Endodermal cell (in vitro differentiated cells): ENCODE data around the gene NRP1. TPM values are rescaled to one million over a fixed set of nuclear protein-coding genes. Genes with fewer than 3 reads are reported as not detected.

ENCODE experiments used
- DNase-seq: peaks from one replicate; pipeline ENCODE4 v3.0.0-alpha.2; 2017
- H3K27ac ChIP-seq: 2 replicates; pipeline ENCODE4 v1.5.1; 2013; ENCODE audit warnings: mild to moderate bottlenecking, low read depth, low read length, moderate library complexity
- H3K27me3 ChIP-seq: 2 replicates; pipeline ENCODE4 v1.6.1; 2013; ENCODE audit warnings: mild to moderate bottlenecking, low read length, moderate library complexity; ENCODE audit not compliant: insufficient read depth, control insufficient read depth, poor library complexity, severe bottlenecking
- H3K36me3 ChIP-seq: 2 replicates; pipeline ENCODE4 v1.7.0; 2013; ENCODE audit warnings: mild to moderate bottlenecking, low read length, moderate library complexity; ENCODE audit not compliant: control insufficient read depth, insufficient read depth
- H3K4me1 ChIP-seq: one replicate; pipeline ENCODE4 v1.7.0; 2013; ENCODE audit warnings: low read length; ENCODE audit not compliant: control insufficient read depth, insufficient read depth
- H3K4me3 ChIP-seq: 2 replicates; pipeline ENCODE4 v1.5.1; 2013; ENCODE audit warnings: mild to moderate bottlenecking, low read length, moderate library complexity
- H3K9ac ChIP-seq: 2 replicates; pipeline ENCODE4 v1.6.1; 2013; ENCODE audit warnings: mild to moderate bottlenecking, low read length, moderate library complexity; ENCODE audit not compliant: poor library complexity, severe bottlenecking; ENCODE audit errors: extremely low read depth
- H3K9me3 ChIP-seq: 2 replicates; pipeline ENCODE4 v1.6.1; 2013; ENCODE audit warnings: mild to moderate bottlenecking, low read length, moderate library complexity; ENCODE audit not compliant: control insufficient read depth
- H3K27ac Mint-ChIP-seq: 2 replicates; pipeline ENCODE4 v1.8.0; 2020; ENCODE audit warnings: mixed read lengths
- H3K27me3 Mint-ChIP-seq: 2 replicates; pipeline ENCODE4 v1.8.0; 2021; ENCODE audit warnings: mild to moderate bottlenecking, mixed read lengths; ENCODE audit not compliant: insufficient read depth
- H3K36me3 Mint-ChIP-seq: 2 replicates; pipeline ENCODE4 v1.8.0; 2020; ENCODE audit warnings: low read depth, mixed read lengths
- H3K4me1 Mint-ChIP-seq: 2 replicates; pipeline ENCODE4 v1.8.0; 2020; ENCODE audit warnings: mixed read lengths
- H3K4me3 Mint-ChIP-seq: 2 replicates; pipeline ENCODE4 v1.8.0; 2020; ENCODE audit warnings: mild to moderate bottlenecking, moderate library complexity, mixed read lengths
- H3K9me3 Mint-ChIP-seq: 2 replicates; pipeline ENCODE4 v1.8.0; 2020; ENCODE audit warnings: mild to moderate bottlenecking, mixed read lengths
- WGBS, 2 experiments: methylation state at CpG; one replicate each; pipeline versions ENCODE4 v1.1.5 to v1.1.7; 2013; ENCODE audit warnings: missing lambda C conversion rate in 2 of 2, mixed read lengths in 1 of 2; ENCODE audit not compliant: insufficient coverage in 1 of 2, insufficient read length in 1 of 2; 5-methylcytosine and 5-hydroxymethylcytosine counted together
- total RNA-seq, 2 donors: library from RNA; stranded (reverse); fragmentation: NEBNext Ultra II Directional in 1 of 2; extraction: Animal tissue kit (Norgen Biotek cat#: 25700) in 1 of 2; gene quantifications; 2 replicates in 1 of 2; 3 replicates in 1 of 2; pipeline ENCODE4 v1.2.1, GENCODE V29; 2021
- TF ChIP-seq, protein P1 (sequence below): fragments of 200-600 bp; sonication (generic); conservative IDR thresholded peaks from 2 replicates; pipeline ENCODE4 v1.5.0; 2021; ENCODE audit warnings: antibody characterized with exemption, mild to moderate bottlenecking

Gene NRP1
- total RNA-seq, 2 donors from 2014 or later = 20.7 to 30.6 TPM

DNA sequence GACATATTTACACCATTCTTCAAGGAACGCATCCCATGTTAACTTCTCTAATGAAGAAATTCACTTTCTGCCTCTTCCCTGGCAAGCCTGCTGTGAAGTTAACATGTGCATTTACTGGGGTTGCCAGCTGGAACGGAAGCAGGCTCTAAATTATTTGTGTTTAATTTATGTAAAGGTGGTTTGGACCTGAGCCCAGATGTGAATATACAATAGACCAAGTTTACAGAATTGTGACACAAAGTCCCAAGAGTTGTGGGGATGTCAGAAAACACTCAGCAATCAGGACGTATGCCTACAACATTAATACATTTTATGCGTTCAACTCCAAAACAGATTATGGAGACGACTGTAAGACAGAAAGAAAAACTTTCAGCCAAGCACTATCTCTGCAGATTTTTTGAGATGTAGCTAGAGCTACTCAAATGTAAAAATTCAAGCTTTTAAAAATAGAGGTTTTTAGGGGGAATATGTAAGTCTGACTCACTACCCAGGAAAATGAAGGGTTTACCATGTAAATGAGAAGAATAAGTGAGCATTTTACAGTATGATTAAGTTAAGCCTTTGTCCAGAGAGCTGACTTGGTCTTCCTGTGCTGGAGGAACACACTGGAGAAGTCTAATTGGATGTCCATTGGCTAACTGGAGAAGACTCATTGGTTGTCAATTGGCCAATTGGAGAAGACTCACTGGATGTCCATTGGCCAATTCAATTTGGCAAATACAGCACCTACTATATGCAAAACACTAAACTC is 19.5 kb downstream of the NRP1 start:
- TF ChIP-seq, protein P1, sequence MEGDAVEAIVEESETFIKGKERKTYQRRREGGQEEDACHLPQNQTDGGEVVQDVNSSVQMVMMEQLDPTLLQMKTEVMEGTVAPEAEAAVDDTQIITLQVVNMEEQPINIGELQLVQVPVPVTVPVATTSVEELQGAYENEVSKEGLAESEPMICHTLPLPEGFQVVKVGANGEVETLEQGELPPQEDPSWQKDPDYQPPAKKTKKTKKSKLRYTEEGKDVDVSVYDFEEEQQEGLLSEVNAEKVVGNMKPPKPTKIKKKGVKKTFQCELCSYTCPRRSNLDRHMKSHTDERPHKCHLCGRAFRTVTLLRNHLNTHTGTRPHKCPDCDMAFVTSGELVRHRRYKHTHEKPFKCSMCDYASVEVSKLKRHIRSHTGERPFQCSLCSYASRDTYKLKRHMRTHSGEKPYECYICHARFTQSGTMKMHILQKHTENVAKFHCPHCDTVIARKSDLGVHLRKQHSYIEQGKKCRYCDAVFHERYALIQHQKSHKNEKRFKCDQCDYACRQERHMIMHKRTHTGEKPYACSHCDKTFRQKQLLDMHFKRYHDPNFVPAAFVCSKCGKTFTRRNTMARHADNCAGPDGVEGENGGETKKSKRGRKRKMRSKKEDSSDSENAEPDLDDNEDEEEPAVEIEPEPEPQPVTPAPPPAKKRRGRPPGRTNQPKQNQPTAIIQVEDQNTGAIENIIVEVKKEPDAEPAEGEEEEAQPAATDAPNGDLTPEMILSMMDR = no peak
- Histone ChIP-seq H3K9me3 (peaks cover 12% of the 10 kb centered on the region), H3K27ac (no peak overlapping the region), H3K4me3 (no peak overlapping the region), H3K36me3 (peaks cover 32% of the 10 kb centered on the region), H3K27me3 (no peaks in the 10 kb centered on the region), H3K4me1 (peaks cover 10% of the 10 kb centered on the region), H3K9ac (no peak overlapping the region)
- DNase-seq = no peak
- WGBS, 2 experiments = 94 to 100% methylated on average over 3 to 5 of the region's 5 CpGs
- no peak overlapping the region for H3K4me3 Mint-ChIP-seq
- peaks cover 6% of the 10 kb centered on the region for H3K9me3 Mint-ChIP-seq
- peaks cover 19% of the 10 kb centered on the region for H3K36me3 Mint-ChIP-seq
- peaks cover 40% of the 10 kb centered on the region for H3K4me1 Mint-ChIP-seq
- no peak overlapping the region for H3K27ac Mint-ChIP-seq
- H3K27me3 Mint-ChIP-seq = peaks cover 3% of the 10 kb centered on the region

DNA sequence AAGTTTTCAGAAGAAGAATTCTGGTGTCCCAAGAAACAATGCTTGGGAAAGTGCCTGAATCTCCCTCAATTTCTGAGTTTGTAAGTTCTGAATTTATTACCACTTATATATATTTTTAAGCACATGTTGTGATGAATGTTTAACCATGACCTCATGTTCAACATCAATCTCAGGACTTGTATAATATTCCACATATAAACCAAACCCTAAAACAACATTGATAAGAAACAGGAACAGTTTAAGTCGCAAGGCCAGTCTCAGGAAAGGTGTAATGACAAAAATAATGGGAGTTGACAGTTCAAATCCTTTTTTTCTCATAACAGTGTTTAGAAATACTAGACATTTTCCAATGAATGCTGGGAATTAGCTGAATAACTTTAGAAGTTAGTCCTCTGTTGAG is 22.8 kb downstream of the NRP1 start:
- peaks cover 39% of the 10 kb centered on the region for H3K4me1 Mint-ChIP-seq
- peaks cover 3% of the 10 kb centered on the region for H3K9me3 Mint-ChIP-seq
- TF ChIP-seq, protein P1 = no peak
- Histone ChIP-seq H3K4me3 (no peak overlapping the region), H3K36me3 (peaks cover 37% of the 10 kb centered on the region), H3K27ac (no peak overlapping the region), H3K9me3 (peaks cover 16% of the 10 kb centered on the region), H3K4me1 (peaks cover 7% of the 10 kb centered on the region), H3K9ac (no peak overlapping the region), H3K27me3 (no peaks in the 10 kb centered on the region)
- no peak overlapping the region for H3K4me3 Mint-ChIP-seq
- no peak overlapping the region for H3K27ac Mint-ChIP-seq
- H3K27me3 Mint-ChIP-seq = peaks cover 3% of the 10 kb centered on the region
- peaks cover 27% of the 10 kb centered on the region for H3K36me3 Mint-ChIP-seq
- no peak for DNase-seq
- WGBS, 2 experiments = 87 to 100% methylated on average over 1 of the region's 1 CpG

DNA sequence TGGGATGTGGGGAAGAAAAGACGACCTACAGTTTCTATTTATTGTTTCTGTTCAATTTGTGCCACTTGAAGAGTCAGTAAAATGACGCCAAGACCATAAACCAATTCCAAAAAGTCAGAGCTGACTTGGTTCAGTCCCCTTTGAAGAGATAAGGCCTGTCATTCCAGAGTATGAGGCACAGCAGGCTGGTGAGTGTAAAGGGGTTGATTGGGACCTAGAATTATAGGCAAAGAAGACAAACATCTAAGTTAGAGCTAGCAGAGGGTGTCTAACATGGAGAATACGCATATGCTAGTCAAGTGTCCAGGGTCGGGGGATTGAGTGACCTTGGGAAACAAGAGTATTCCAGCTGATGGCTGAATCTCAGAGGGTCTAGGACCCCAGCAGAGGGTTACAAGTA is 23.6 kb downstream of the NRP1 start:
- peaks cover 28% of the 10 kb centered on the region for H3K36me3 Mint-ChIP-seq

More for the DNA sequence above, 23.6 kb downstream of the NRP1 start:
- peaks cover 39% of the 10 kb centered on the region for H3K4me1 Mint-ChIP-seq
- Histone ChIP-seq H3K27ac (no peak overlapping the region), H3K27me3 (no peaks in the 10 kb centered on the region), H3K36me3 (peaks cover 37% of the 10 kb centered on the region), H3K9ac (no peak overlapping the region), H3K4me1 (peaks cover 3% of the 10 kb centered on the region), H3K4me3 (no peak overlapping the region), H3K9me3 (peaks cover 16% of the 10 kb centered on the region)
- TF ChIP-seq, protein P1 = no peak
- no peak overlapping the region for H3K4me3 Mint-ChIP-seq
- 95 to 96% methylated on average over 4 of the region's 4 CpGs for WGBS, 2 experiments
- peaks cover 3% of the 10 kb centered on the region for H3K27me3 Mint-ChIP-seq
- DNase-seq = no peak
- H3K9me3 Mint-ChIP-seq = peaks cover 3% of the 10 kb centered on the region
- no peak overlapping the region for H3K27ac Mint-ChIP-seq
